ENCODE data around the gene AMZ1.
A peak's percentile ranks its signal among the peaks of the same experiment; 100 is the strongest.

DNA sequence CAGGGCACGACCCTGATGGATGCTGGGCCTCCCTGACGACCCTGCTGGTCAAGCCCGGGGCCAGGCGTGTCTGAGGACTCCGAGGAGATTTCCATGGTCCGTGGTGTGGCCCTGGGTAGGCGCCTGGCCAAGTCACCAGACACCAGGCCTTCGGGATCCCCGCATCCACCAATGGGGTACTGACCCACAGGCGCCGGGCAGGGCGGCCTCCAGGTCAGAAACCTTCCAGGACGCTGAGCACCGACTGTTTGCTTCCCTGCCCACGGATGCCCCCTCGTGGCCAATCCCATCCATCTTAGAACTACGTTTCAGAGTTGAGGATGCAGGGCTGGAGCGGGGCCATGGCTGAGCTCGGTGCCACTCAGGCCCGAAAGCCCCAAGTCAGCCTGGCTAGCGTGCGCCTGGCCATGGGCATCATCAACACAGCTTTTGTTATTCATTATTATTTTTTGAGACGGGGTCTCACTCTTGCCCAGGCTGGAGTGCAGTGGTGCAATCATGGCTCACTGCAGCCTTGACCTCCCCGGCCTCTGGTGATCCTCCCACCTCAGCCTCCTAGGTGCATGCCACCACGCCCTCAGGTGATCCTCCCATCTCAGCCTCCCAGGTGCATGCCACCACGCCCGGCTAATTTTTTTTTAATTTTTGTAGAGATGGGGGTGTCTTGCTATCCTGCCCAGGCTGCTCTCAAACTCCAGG is 7.1 kb upstream of the AMZ1 start:
- TF ChIP-seq, protein P1, sequence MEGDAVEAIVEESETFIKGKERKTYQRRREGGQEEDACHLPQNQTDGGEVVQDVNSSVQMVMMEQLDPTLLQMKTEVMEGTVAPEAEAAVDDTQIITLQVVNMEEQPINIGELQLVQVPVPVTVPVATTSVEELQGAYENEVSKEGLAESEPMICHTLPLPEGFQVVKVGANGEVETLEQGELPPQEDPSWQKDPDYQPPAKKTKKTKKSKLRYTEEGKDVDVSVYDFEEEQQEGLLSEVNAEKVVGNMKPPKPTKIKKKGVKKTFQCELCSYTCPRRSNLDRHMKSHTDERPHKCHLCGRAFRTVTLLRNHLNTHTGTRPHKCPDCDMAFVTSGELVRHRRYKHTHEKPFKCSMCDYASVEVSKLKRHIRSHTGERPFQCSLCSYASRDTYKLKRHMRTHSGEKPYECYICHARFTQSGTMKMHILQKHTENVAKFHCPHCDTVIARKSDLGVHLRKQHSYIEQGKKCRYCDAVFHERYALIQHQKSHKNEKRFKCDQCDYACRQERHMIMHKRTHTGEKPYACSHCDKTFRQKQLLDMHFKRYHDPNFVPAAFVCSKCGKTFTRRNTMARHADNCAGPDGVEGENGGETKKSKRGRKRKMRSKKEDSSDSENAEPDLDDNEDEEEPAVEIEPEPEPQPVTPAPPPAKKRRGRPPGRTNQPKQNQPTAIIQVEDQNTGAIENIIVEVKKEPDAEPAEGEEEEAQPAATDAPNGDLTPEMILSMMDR (IDR thresholded peaks at IDR 0.05 in 2 of 3, conservative IDR thresholded peaks at IDR 0.05 in 1 of 3; ENCODE audit: control insufficient read depth in 2 of 3, extremely low read depth in 1 of 3, insufficient read depth in 1 of 3, low read depth in 3 of 3, low read length in 3 of 3), result peak; percentile 64 to 72 (median 72)
- no peak for TF ChIP-seq NRF1 (conservative IDR thresholded peaks at IDR 0.05; ENCODE audit: low read depth, low read length)
- TF ChIP-seq YY1 (IDR thresholded peaks at IDR 0.05; ENCODE audit: low read depth, low read length), result 0 out of 2 replicates have a peak, but pooled peaks have one; percentile 45
- peak; percentile 65; the same call in 1 of the 2 replicates for TF ChIP-seq SMC3 (IDR thresholded peaks at IDR 0.05; ENCODE audit: borderline replicate concordance, low read length)
- TF ChIP-seq ZNF24 (IDR thresholded peaks at IDR 0.05), result no peak

Measured in GM12878 (cell line).